Mammary epithelial cell (primary cell): ENCODE results near the gene SERAC1.

Experiments
- CTCF ChIP-seq, 2 donors: IDR thresholded peaks in 1 of 2; conservative IDR thresholded peaks in 1 of 2; 2 replicates each; pipeline ENCODE4 v1.5.1; 2011 to 2012; ENCODE audit warnings: inconsistent platforms in 2 of 2, low read length in 2 of 2, mild to moderate bottlenecking in 2 of 2, control low read depth in 1 of 2, low read depth in 1 of 2; ENCODE audit not compliant: insufficient read depth in 1 of 2; ENCODE audit errors: extremely low read depth in 1 of 2
- EZH2 ChIP-seq: IDR thresholded peaks from 2 replicates; pipeline ENCODE4 v1.6.1; 2012; ENCODE audit warnings: low read length, inconsistent platforms, borderline replicate concordance

DNA sequence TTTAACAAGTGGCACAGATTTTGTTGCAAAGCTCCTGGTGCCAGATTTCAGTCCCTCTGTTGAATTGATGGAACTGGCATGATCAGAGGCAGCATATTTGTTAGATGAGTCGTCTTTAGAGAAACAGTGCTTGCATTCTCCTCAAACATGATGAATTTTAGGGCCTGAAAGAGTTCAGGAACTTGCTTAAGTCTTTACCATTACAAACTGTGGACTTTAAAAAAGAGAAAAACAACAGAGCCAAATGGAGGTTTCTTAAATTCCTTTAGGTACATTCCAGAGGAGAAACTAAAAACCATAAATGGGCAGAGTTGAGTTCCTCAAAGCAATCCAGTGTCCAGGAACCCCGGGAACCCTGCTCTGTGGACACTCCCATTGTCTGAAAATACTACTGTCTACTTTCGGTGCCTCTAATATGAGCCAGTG lies 2.6 kb upstream of the SERAC1 start:
- no peak for TF ChIP-seq EZH2
- no peak for TF ChIP-seq CTCF (conservative IDR thresholded peaks at IDR 0.05 in 1 of 2, IDR thresholded peaks at IDR 0.05 in 1 of 2; ENCODE audit: extremely low read depth in 1 of 2, insufficient read depth in 1 of 2, low read depth in 1 of 2, low read length in 2 of 2)
